NCI-H526 (cell line): Measurements from ENCODE around the gene EGR1.

Source experiments
- DNase-seq, 2 experiments: peaks; one replicate each; lab custom pipeline; 2025; lab: John Stamatoyannopoulos, UW

Gene EGR1

GRCh38 chr5:138465261-138466124, at the start of gene EGR1:
TSS of gene EGR1 (plus strand) at chr5:138465479. CDS start at chr5:138465762, 283 bp downstream.
- DNase-seq = peak; percentile 92 to 95

GRCh38 chr5:138418444-138418843, 46.8 kb upstream of the EGR1 start:
- DNase-seq = no peak

GRCh38 chr5:138425079-138425478, 40.2 kb upstream of the EGR1 start:
- DNase-seq = no peak

- no peak for DNase-seq
Measured at GRCh38 chr5:138435943-138436342, 29.3 kb upstream of the EGR1 start.

- no peak for DNase-seq
Measured at GRCh38 chr5:138438003-138438723, 27.1 kb upstream of the EGR1 start.

GRCh38 chr5:138438724-138439476, 26.4 kb upstream of the EGR1 start, which contains the start of gene REEP2:
TSS of gene REEP2 (plus strand) at chr5:138439057. CDS start at chr5:138439209, 152 bp downstream.
- peak in 1 of 2 experiments; percentile 70 for DNase-seq

- DNase-seq = peak; percentile 17 to 66
Measured at GRCh38 chr5:138439477-138440158, 25.7 kb upstream of the EGR1 start.

GRCh38 chr5:138440159-138441073, 24.9 kb upstream of the EGR1 start:
- DNase-seq = peak in 1 of 2 experiments; percentile 45

- DNase-seq = no peak
Measured at GRCh38 chr5:138441221-138441620, 24.1 kb upstream of the EGR1 start.

GRCh38 chr5:138444078-138444773, 21.1 kb upstream of the EGR1 start:
- DNase-seq = no peak

- DNase-seq = no peak
Measured at GRCh38 chr5:138444774-138445546, 20.3 kb upstream of the EGR1 start.

GRCh38 chr5:138445547-138446271, 19.6 kb upstream of the EGR1 start:
- no peak for DNase-seq

- DNase-seq = no peak
Measured at GRCh38 chr5:138448070-138448469, 17.2 kb upstream of the EGR1 start.

GRCh38 chr5:138448481-138449398, 16.5 kb upstream of the EGR1 start:
- no peak for DNase-seq

GRCh38 chr5:138449501-138450239, 15.6 kb upstream of the EGR1 start:
- peak; percentile 71 to 93 for DNase-seq

- DNase-seq = no peak
Measured at GRCh38 chr5:138450971-138451370, 14.3 kb upstream of the EGR1 start.

- no peak for DNase-seq
Measured at GRCh38 chr5:138452720-138453119, 12.6 kb upstream of the EGR1 start.
